GM12891 (cell line): ENCODE data around the gene DDO.

ENCODE experiments used
- DNase-seq: peaks from one replicate; pipeline ENCODE4 v3.0.0; 2011; ENCODE audit warnings: low spot score; ENCODE audit not compliant: insufficient read length
- FAIRE-seq: peaks from 2 replicates; lab custom pipeline; 2011; peaks lifted over from hg19 to GRCh38; lab: Jason Lieb, UNC
- PAX5 ChIP-seq: IDR thresholded peaks from 2 replicates; pipeline ENCODE4 v1.6.1; 2011; ENCODE audit warnings: low read length, moderate library complexity, mild to moderate bottlenecking; ENCODE audit not compliant: insufficient read depth, severe bottlenecking
- POLR2A ChIP-seq: IDR thresholded peaks from 2 replicates; pipeline ENCODE4 v1.6.1; 2011; ENCODE audit warnings: low read depth, low read length, control low read depth
- POLR2AphosphoS5 ChIP-seq: IDR thresholded peaks from 2 replicates; pipeline ENCODE4 v1.6.1; 2011; ENCODE audit warnings: low read depth, low read length, control low read depth
- POU2F2 ChIP-seq: IDR thresholded peaks from 2 replicates; pipeline ENCODE4 v1.6.1; 2011; ENCODE audit warnings: low read depth, mild to moderate bottlenecking, control low read depth, low read length, moderate library complexity
- SPI1 ChIP-seq: IDR thresholded peaks from 2 replicates; pipeline ENCODE4 v1.6.1; 2011; ENCODE audit warnings: low read depth, low read length, control low read depth
- TAF1 ChIP-seq: IDR thresholded peaks from 2 replicates; pipeline ENCODE4 v1.6.1; 2011; ENCODE audit warnings: low read depth, low read length, control low read depth

The DDO gene

DNA sequence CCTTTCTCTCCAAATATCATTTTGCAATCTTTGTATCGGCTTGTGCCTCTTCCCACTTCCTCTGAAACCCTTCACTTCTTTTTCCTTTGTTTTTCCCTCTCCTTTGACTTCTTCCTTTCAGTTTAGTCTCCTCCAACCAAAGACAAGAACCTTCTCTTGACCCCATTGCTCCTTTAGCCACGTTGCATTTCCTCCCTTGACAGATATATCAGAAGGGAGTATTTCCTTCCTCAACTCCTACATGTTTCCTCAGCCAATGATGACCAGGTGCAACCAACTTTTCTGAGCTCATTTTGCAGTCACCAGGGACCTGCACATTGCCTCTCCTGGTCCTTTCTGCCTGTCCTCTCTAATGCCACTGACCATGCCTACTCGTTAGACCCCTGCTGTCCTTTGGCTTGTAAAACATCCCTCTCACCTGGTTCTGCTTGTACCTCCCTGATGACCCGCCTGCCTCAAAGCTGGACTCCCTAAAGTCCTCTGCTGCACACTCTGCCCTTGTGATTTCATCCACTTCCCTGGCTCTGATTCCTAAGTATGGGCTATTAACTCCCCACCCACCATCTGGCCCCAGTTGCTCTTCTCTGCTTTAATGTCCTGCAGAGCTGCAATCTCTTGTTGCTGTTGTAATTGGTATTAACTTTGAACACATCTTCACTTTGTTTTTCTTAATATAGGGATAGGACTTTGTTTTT is 33.6 kb upstream of the DDO start:
- no peak for DNase-seq
- TF ChIP-seq TAF1 (no peak), POU2F2 (no peak), POLR2A (no peak), SPI1 (no peak), POLR2AphosphoS5 (no peak), PAX5 (no peak)
- no peak for FAIRE-seq

DNA sequence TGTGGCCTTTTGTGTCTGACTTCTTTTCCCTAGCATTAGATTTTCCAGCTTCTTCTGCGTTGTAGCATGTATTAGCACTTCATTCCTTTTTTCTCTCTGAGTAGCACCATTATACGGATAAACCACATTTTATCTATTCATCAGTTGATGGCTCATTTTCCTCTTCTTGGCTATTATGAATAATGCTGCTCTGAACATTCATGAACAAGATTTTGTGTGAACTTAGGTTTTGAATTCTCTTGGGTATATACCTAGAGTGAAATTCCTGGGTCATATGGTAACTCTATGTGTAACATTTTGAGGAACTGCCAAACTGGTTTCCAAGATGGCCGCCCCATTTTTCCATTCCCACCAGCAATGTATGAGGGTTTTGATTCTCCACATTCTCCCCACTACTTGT is 32.4 kb upstream of the DDO start:
- no peak for TF ChIP-seq TAF1
- TF ChIP-seq POLR2A: no peak
- no peak for TF ChIP-seq POU2F2
- TF ChIP-seq SPI1: no peak
- TF ChIP-seq POLR2AphosphoS5: no peak
- TF ChIP-seq PAX5: no peak
- DNase-seq (no peak), FAIRE-seq (no peak)

DNA sequence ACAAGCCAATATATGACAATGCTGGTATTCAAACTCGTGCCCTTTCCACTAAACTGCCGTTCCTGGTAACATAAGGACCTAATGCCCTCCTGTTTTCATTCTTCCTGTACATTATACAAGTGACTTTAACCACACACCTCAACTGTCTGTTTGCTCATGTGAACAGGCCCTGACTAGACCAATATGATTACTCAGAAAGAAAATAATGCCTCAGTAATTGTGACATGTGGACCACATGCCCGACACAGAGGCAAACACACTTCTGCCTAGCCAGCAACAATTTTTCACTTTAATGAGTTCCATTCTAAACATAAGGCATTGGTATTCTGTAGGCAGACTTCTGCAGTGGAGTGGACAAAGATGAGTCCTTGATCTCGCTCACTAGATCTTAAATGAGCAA is 31.0 kb upstream of the DDO start:
- no peak for TF ChIP-seq TAF1
- TF ChIP-seq POLR2A: no peak
- no peak for TF ChIP-seq SPI1
- TF ChIP-seq PAX5: no peak
- no peak for TF ChIP-seq POLR2AphosphoS5
- TF ChIP-seq POU2F2: no peak
- no peak for FAIRE-seq
- DNase-seq: no peak

DNA sequence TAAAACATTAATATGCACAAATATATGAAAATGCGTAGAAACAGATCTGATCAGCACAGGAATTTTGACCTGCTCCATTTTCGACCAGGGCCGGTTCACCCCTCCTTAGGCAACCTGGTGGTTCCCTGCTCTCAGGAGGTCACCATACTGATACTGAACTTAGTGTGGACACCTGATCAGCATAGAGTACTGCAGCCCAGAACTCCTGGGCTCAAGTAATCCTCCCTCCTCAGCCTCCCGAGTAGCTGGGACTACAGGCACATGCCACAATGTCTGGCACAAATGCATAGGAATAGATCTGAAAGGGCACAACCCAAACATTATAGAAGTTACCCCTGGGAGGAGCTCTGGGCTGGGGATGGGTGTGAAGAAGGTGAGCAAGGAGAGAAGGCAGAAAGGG is 24.7 kb upstream of the DDO start:
- DNase-seq (no peak), FAIRE-seq (no peak)
- TF ChIP-seq POU2F2: no peak
- no peak for TF ChIP-seq PAX5
- no peak for TF ChIP-seq POLR2A
- TF ChIP-seq TAF1: no peak
- no peak for TF ChIP-seq POLR2AphosphoS5
- TF ChIP-seq SPI1: no peak

DNA sequence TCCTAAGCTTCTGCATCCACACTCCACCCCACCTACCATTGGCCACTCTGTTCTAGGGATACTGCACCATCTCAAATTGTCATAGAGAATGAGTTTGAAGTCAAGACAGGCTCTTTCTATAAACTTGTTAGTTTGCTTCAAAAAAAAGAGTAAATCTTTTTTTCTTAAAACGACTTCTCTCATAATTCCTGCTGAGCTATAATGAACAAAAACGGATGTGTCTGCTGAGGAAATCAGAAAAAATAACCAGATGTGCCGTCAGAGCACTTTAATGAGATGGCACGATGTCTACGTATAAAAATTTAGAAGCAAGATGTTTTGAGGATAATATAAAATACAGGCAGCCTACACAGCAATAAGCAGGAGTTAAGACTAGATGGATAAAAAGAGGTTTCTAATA is 24.0 kb upstream of the DDO start:
- FAIRE-seq (no peak), DNase-seq (no peak)
- TF ChIP-seq SPI1 (no peak), PAX5 (no peak), POLR2A (no peak), POU2F2 (no peak), TAF1 (no peak), POLR2AphosphoS5 (no peak)

DNA sequence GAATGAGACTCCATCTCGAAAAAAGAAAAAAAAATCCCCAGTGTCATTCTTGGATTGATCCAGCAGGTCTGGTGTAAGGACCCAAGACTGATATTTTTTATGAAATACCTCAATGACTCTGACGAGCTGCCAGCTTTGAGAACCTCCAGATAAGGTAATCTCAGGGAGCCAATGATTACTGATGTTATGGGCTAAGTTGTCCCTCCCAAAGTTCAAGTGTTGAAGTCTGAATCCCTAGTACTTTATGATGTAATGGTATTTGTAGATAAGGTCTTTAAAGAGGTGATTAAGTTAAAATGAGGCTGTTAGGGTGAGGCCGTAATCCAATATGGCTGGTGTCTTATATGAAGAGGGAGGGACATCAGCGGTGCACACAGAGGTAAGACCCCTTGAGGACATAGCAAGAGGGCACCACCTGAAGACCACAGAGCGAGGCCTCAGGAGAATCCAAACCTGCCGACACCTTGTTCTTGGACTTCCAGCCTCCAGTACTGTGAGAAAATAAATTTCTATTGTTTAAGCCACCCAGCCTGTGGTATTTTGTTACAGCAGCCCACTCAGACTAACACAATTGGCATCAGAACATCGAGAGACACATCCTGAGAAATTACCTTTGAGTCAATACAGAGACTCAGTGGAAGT is 19.7 kb upstream of the DDO start:
- FAIRE-seq: no peak
- DNase-seq: no peak
- TF ChIP-seq POLR2A: no peak

DNA sequence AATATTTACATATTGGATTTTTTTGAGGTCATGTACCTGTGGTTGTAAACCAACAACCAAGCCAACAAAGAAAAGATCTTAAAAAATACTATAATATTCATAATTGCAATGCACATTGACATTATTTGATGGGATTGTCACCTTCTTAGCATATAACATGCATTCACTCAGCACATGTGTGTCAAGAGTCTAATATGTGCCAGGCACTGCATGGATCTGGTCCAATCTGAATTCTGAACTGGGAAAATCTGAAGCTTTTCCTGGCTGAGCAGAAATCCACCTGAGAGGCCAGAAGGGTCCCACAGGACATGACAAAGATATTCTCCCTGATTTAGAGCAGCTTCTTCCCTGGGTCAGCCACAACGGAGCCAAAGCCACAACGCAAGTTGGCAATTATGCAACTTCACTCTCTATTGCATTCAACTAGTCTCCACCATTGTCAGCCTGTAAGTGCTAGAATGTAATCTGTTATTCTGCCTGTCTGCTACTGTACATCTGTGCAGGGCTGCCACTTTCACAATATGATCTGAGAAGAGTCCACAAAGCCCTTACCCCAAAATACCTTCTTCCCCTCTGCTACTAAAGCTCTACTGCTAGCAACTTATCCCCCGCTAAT is 17.0 kb upstream of the DDO start:
- TF ChIP-seq POLR2A: no peak
- TF ChIP-seq SPI1: no peak
- no peak for TF ChIP-seq POLR2AphosphoS5
- no peak for TF ChIP-seq PAX5
- no peak for TF ChIP-seq TAF1
- TF ChIP-seq POU2F2: no peak
- FAIRE-seq (no peak), DNase-seq (no peak)

DNA sequence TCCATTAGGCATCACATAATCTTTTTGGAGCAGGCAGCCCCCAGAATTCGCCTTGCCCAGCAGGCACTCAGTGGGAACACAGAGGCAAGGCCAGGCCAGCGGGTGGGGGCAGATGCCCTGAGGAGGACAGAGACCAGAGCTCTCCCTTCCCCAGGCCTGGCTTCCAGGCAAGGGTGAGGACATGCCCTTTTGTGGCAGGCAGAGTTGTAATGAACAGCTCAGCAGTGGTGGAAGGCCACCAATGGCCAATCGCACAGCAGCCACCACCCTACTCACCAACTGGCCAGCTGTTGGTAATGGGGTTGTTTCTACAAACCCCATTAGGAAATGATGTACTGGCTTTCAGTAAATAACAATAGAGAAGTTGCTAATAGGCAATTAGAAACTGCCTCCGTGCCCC is 15.4 kb upstream of the DDO start:
- DNase-seq: no peak
- no peak for TF ChIP-seq TAF1
- no peak for TF ChIP-seq POLR2AphosphoS5
- no peak for TF ChIP-seq POLR2A
- no peak for FAIRE-seq

DNA sequence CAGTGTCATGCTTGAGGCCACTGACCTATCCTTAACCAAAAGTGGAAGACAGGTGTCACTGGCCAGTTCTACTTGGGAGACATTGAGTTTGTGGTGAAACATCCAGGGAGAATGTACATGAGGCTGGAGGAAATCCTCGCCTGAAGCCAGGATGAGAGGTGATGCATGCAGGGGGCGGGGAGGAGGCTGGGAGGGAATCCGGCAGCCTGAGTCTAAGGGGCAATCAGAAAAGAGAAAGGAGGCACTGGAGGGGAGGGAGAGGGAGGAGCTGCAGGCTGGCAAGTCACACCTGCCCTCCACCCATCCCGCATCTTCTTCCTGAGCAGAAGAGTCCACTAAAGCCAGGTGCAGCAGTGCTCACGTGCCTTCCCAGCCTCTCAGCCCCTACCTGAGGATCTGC is 14.9 kb upstream of the DDO start:
- no peak for DNase-seq
- TF ChIP-seq SPI1 (no peak), POU2F2 (no peak), TAF1 (no peak), PAX5 (no peak), POLR2AphosphoS5 (no peak), POLR2A (no peak)
- FAIRE-seq: no peak

DNA sequence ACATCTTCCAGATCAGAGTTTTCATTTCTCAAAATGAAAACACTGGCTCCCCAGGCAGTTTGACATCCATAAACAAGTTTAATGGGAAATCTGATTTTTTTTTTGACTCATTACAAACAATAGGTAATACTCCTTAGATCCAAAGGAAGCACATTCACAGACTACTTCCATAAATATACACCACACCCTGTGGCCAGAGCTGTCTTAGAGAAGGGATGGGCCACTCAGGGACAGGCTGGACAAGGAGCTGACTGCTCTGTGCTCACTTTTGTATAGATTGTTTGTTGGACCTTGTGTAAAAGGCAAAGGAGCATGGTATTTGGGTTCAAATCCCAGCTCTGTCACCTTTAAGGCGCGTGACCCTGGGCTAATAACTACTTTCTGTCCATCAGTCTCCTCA is 12.8 kb upstream of the DDO start:
- DNase-seq (no peak), FAIRE-seq (no peak)
- no peak for TF ChIP-seq POU2F2
- no peak for TF ChIP-seq POLR2A
- no peak for TF ChIP-seq PAX5
- TF ChIP-seq POLR2AphosphoS5: no peak
- TF ChIP-seq SPI1: no peak
- TF ChIP-seq TAF1: no peak
